Spleen (tissue), 11 donors: ENCODE results near the gene NR3C1. TPM values are rescaled to one million over a fixed set of nuclear protein-coding genes. Genes with fewer than 3 reads are reported as not detected.
"Not testable (repeated sequence)": the region's sequence is repeated elsewhere in the genome, so short reads cannot be mapped to it uniquely, and the experiment has no call there.

Experiments used
- DNase-seq: peaks from one replicate; pipeline ENCODE4 v3.0.0-alpha.2; 2020
- H3K27ac ChIP-seq, 8 donors: fragments of 200-600 bp; sonication (generic) in 7 of 8; 1 replicate in 4 of 8; 2 replicates in 4 of 8; pipeline versions ENCODE4 v1.5.0 to v1.8.0; 2016 to 2021; ENCODE audit warnings: inconsistent platforms in 4 of 8, mild to moderate bottlenecking in 4 of 8, moderate library complexity in 1 of 8
- H3K27me3 ChIP-seq, 7 donors: fragments of 200-600 bp; sonication (generic) in 6 of 7; replicated peaks in 1 of 7; 1 replicate in 4 of 7; 2 replicates in 3 of 7; pipeline versions ENCODE4 v1.5.0 to v1.8.0; 2016 to 2021; ENCODE audit warnings: inconsistent platforms in 3 of 7, mild to moderate bottlenecking in 1 of 7
- H3K36me3 ChIP-seq, 6 donors: fragments of 200-600 bp; sonication (generic) in 5 of 6; 1 replicate in 4 of 6; 2 replicates in 2 of 6; pipeline versions ENCODE4 v1.5.0 to v1.8.0; 2016 to 2021; ENCODE audit warnings: inconsistent platforms in 2 of 6
- H3K4me1 ChIP-seq, 6 donors: fragments of 200-600 bp; sonication (generic) in 5 of 6; 1 replicate in 3 of 6; 2 replicates in 3 of 6; pipeline versions ENCODE4 v1.5.0 to v1.8.0; 2016 to 2021; ENCODE audit warnings: inconsistent platforms in 3 of 6
- H3K4me3 ChIP-seq, 8 donors: fragments of 200-600 bp; sonication (generic) in 7 of 8; 1 replicate in 4 of 8; 2 replicates in 4 of 8; pipeline versions ENCODE4 v1.5.0 to v1.8.0; 2016 to 2021; ENCODE audit warnings: inconsistent platforms in 4 of 8, mild to moderate bottlenecking in 4 of 8, moderate library complexity in 2 of 8
- H3K9me3 ChIP-seq, 8 donors: fragments of 200-600 bp; sonication (generic) in 7 of 8; 1 replicate in 4 of 8; 2 replicates in 4 of 8; pipeline versions ENCODE4 v1.5.0 to v1.8.0; 2016 to 2021; ENCODE audit warnings: inconsistent platforms in 4 of 8
- POLR2A ChIP-seq, 3 donors: fragments of 450-650 bp; IDR thresholded peaks; one replicate each; pipeline ENCODE4 v1.5.1; 2017; ENCODE audit warnings: antibody characterized with exemption in 3 of 3, mild to moderate bottlenecking in 1 of 3
- POLR2AphosphoS5 ChIP-seq, 3 donors: sonication (generic); formaldehyde crosslinking; IDR thresholded peaks; one replicate each; pipeline ENCODE4 v1.5.1; 2017; ENCODE audit warnings: antibody characterized with exemption in 3 of 3
- WGBS, 5 donors: extraction: QIAGEN DNeasy Blood & Tissue Kit in 3 of 5; methylation state at CpG; one replicate each; pipeline versions ENCODE4 v1.1.5 to v1.1.7; 2013 to 2018; 5-methylcytosine and 5-hydroxymethylcytosine counted together
- intact Hi-C: fragments of 100-400 bp; cut with DNase I; formaldehyde crosslinking; loops from one replicate; pipeline ENCODE4 v1.15.0; 2023; ENCODE audit warnings: low total_unique reads
- polyA plus RNA-seq, 3 donors: library from polyadenylated mRNA; stranded (reverse); fragments of 200-250 nt; gene quantifications; one replicate each; pipeline ENCODE4 v1.2.1, GENCODE V29; 2013
- total RNA-seq, 7 donors: library from RNA; depleted of rRNA in 3 of 7; stranded (reverse); fragments of >200 nt in 3 of 7; fragmentation: NEBNext Ultra II Directional in 4 of 7; extraction: Animal tissue kit (Norgen Biotek cat#: 25700) in 4 of 7; gene quantifications; one replicate each; pipeline versions ENCODE4 v1.1.0 to v1.2.1, GENCODE V29; 2016 to 2021
- TF ChIP-seq, protein P1 (sequence below), 11 experiments: fragments of 200-600 bp in 7 of 11; fragments of 450-650 bp in 4 of 11; sonication (generic) in 4 of 11; IDR thresholded peaks in 8 of 11; conservative IDR thresholded peaks in 3 of 11; 1 replicate in 7 of 11; 2 replicates in 4 of 11; pipeline versions ENCODE4 v1.4.0 to v1.8.0; 2016 to 2021; ENCODE audit warnings: antibody characterized with exemption in 11 of 11, inconsistent platforms in 4 of 11, mild to moderate bottlenecking in 1 of 11
- donor health status: healthy with polysubstance abuse.
- donor health status: DM: no; HTN: no; CAD: no; lungs with moderate emphysema.
- donor health status: DM: no; HTN: no; CAD: no.
- donor health status: Bipolar disorder and iron deficiency.
- donor health status: healthy.
- donor health status: DM: no; HTN: no; CAD: no.
- donor health status: DM: yes; HTN: yes; CAD: no.

The NR3C1 gene
- total and polyA plus RNA-seq, 10 donors = 18.2 to 97.8 (median 71.2) TPM

DNA sequence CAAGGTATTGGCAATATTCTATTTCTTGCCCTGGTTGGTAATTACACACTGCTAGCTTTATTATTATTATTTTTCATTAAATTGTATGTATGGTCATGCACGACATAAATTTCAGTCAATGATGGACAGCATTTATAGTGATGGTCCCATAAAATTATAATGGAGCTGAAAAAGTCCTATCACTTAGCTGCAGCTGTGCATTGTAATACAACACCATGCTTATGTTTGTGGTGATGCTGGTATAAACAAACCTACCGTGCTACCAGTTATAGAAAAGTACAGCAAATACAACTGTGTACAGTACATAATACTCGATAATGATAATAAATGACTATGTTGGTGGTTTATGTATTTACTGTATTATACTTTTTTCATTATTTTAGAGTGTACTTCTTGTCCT is 65.5 kb downstream of the NR3C1 start:
- TF ChIP-seq POLR2A (IDR thresholded peaks at IDR 0.05) = no peak
- no peak for TF ChIP-seq POLR2AphosphoS5 (IDR thresholded peaks at IDR 0.05)
- TF ChIP-seq, protein P1, sequence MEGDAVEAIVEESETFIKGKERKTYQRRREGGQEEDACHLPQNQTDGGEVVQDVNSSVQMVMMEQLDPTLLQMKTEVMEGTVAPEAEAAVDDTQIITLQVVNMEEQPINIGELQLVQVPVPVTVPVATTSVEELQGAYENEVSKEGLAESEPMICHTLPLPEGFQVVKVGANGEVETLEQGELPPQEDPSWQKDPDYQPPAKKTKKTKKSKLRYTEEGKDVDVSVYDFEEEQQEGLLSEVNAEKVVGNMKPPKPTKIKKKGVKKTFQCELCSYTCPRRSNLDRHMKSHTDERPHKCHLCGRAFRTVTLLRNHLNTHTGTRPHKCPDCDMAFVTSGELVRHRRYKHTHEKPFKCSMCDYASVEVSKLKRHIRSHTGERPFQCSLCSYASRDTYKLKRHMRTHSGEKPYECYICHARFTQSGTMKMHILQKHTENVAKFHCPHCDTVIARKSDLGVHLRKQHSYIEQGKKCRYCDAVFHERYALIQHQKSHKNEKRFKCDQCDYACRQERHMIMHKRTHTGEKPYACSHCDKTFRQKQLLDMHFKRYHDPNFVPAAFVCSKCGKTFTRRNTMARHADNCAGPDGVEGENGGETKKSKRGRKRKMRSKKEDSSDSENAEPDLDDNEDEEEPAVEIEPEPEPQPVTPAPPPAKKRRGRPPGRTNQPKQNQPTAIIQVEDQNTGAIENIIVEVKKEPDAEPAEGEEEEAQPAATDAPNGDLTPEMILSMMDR (IDR thresholded peaks at IDR 0.05 in 8 of 11, conservative IDR thresholded peaks at IDR 0.05 in 3 of 11) = no peak
- DNase-seq = no peak
- Histone ChIP-seq H3K27ac (no peak overlapping the region), H3K4me3 (no peak overlapping the region), H3K36me3 (peaks cover 0 to 14% (median 0%) of the 10 kb centered on the region in 6 donors), H3K9me3 (no peaks in the 10 kb centered on the region), H3K4me1 (peaks cover 0 to 35% (median 6%) of the 10 kb centered on the region in 6 donors), H3K27me3 (no peaks in the 10 kb centered on the region)
- intact Hi-C loops = no loop called here
- WGBS, 5 donors = 93 to 96% (median 95%) methylated on average over 3 of the region's 3 CpGs

DNA sequence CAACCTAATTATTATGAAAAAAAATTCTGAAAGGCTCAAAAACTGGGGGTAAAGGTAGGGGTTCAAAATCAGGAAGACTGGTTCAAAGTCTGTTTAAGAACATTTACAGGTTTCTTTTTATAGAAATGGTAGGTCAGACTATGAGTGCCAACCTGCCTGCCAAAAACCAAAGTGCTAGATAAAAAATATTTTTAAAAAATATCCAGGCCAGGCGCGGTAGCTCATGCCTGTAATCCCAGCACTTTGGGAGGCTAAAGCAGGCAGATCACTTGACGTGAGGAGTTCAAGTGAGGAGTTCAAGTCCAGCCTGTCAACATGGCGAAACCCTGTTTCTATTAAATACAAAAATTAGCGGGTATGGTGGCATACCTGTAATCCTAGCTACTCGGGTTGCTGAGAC is 67.0 kb downstream of the NR3C1 start:
- H3K36me3 ChIP-seq = peaks cover 0 to 14% (median 0%) of the 10 kb centered on the region in 6 donors
- no peak for TF ChIP-seq POLR2AphosphoS5 (IDR thresholded peaks at IDR 0.05)
- TF ChIP-seq, protein P1 (IDR thresholded peaks at IDR 0.05 in 8 of 11, conservative IDR thresholded peaks at IDR 0.05 in 3 of 11) = no peak
- TF ChIP-seq POLR2A (IDR thresholded peaks at IDR 0.05) = no peak
- H3K27ac ChIP-seq = no peak overlapping the region
- no peak for DNase-seq
- no peaks in the 10 kb centered on the region for H3K27me3 ChIP-seq
- intact Hi-C loops = no loop called here
- no peaks in the 10 kb centered on the region for H3K9me3 ChIP-seq
- 93 to 98% (median 97%) methylated on average over 6 of the region's 6 CpGs for WGBS, 5 donors
- peaks cover 0 to 28% (median 1%) of the 10 kb centered on the region in 6 donors for H3K4me1 ChIP-seq
- no peak overlapping the region for H3K4me3 ChIP-seq

DNA sequence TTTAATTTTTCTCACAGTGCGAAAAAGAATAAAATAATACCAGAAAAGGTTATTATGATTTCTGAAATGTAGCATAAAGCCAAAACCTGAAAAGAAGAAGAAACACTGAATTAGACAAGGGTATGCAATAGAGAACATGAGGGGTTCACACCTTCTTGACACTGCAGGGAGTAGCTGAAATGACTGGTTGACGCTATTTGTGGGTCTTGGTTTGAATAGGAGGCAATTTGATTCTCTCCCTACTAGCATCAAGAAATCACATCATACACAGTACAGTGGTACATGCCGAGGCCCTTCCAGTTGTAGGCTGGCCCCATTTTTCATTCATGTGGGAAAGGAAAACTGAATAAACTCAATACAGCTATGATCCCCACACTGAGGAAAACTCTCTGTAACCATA is 68.6 kb downstream of the NR3C1 start:
- no peak overlapping the region for H3K4me3 ChIP-seq
- 82 to 91% (median 88%) methylated on average over 3 of the region's 3 CpGs for WGBS, 5 donors
- no peaks in the 10 kb centered on the region for H3K9me3 ChIP-seq
- peaks cover 0 to 36% (median 2%) of the 10 kb centered on the region in 6 donors for H3K4me1 ChIP-seq
- intact Hi-C loops = no loop called here
- H3K27ac ChIP-seq = no peak overlapping the region
- no peaks in the 10 kb centered on the region for H3K27me3 ChIP-seq
- H3K36me3 ChIP-seq = peaks cover 0 to 14% (median 0%) of the 10 kb centered on the region in 6 donors
- DNase-seq = no peak
- TF ChIP-seq POLR2AphosphoS5 (IDR thresholded peaks at IDR 0.05) = no peak
- TF ChIP-seq POLR2A (IDR thresholded peaks at IDR 0.05) = no peak
- TF ChIP-seq, protein P1 (IDR thresholded peaks at IDR 0.05 in 8 of 11, conservative IDR thresholded peaks at IDR 0.05 in 3 of 11) = no peak

DNA sequence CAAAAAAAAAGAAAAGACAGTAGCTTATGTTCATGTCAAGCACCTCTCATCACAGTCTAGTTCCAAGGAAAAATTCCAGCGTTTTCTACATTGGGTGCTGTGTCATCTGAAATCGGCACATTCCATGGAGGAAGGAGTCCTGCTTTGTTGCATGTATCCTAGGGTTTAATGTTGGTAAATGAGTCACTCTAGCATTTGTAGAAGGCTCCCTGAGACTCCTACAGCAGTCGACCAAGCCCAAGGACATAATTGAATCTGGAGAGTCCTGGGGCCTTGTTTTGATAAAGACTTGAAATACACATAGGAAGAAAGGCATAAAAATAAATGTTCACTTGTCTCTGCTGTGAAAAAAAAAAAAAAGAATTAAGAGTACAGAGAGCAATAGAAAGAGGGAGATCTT is 69.1 kb downstream of the NR3C1 start:
- H3K27ac ChIP-seq, H3K4me3 ChIP-seq, H3K27me3 ChIP-seq, H3K9me3 ChIP-seq, DNase-seq, intact Hi-C loops: not testable (repeated sequence)
- Histone ChIP-seq H3K36me3 (peaks cover 0 to 14% (median 0%) of the 10 kb centered on the region in 6 donors), H3K4me1 (peaks cover 0 to 36% (median 2%) of the 10 kb centered on the region in 6 donors)
- WGBS, 5 donors = 83 to 93% (median 89%) methylated on average over 3 of the region's 3 CpGs

DNA sequence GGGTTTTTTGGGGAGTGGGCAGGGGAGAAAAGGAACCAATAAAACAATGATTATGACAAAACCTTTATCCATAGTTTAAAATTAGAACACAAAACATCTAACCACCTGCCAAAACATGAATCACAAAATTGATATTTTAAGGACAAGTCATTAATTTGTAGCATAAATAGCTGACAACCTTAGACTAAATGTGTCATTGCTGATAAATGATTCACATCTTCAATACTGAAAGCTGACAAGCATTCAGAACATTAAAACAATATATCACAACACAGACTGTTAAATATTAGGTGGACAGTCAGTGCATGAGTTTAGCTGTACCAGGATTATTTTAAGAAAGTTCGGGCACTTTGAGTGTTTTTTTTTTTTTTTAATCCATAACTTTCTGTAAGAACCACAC is 71.5 kb downstream of the NR3C1 start:
- Histone ChIP-seq H3K9me3 (peaks cover 0 to 22% (median 4%) of the 10 kb centered on the region in 8 donors), H3K4me3 (no peak overlapping the region), H3K27ac (no peak overlapping the region), H3K4me1 (peaks cover 0 to 50% (median 2%) of the 10 kb centered on the region in 6 donors), H3K36me3 (peaks cover 0 to 25% (median 0%) of the 10 kb centered on the region in 6 donors), H3K27me3 (no peaks in the 10 kb centered on the region)
- TF ChIP-seq, protein P1 (IDR thresholded peaks at IDR 0.05 in 8 of 11, conservative IDR thresholded peaks at IDR 0.05 in 3 of 11) = no peak
- TF ChIP-seq POLR2AphosphoS5 (IDR thresholded peaks at IDR 0.05) = no peak
- TF ChIP-seq POLR2A (IDR thresholded peaks at IDR 0.05) = no peak
- no peak for DNase-seq
- WGBS, 5 donors = 78 to 98% (median 93%) methylated on average over 1 of the region's 1 CpG
- intact Hi-C loops = no loop called here
